ENCODE measurements around the gene TSPAN6. TPM values are rescaled to one million over a fixed set of nuclear protein-coding genes. Genes with fewer than 3 reads are reported as not detected.
A peak's percentile ranks its signal among the peaks of the same experiment; 100 is the strongest.

The TSPAN6 gene
- total and polyA plus RNA-seq, 2 donors (not counting 1 experiment from before 2014, with no cell fraction given): 29.2 to 34.1 TPM

GRCh38 chrX:100654261-100654660, 17.7 kb upstream of the TSPAN6 start:
- no peak overlapping the region for H3K4me3 ChIP-seq (replicated peaks in 1 of 4; ENCODE audit: control extremely low read depth in 1 of 4, insufficient read depth in 1 of 4, low read depth in 3 of 4, low read length in 4 of 4)
- no peak overlapping the region for H2AFZ ChIP-seq (ENCODE audit: low read length)
- no peaks in the 10 kb centered on the region for H3K79me2 ChIP-seq (ENCODE audit: control insufficient read depth, insufficient read depth, low read length)
- no peak for TF ChIP-seq EZH2 (IDR thresholded peaks at IDR 0.05; ENCODE audit: low read length, missing control alignments)
- TF ChIP-seq, protein P1, sequence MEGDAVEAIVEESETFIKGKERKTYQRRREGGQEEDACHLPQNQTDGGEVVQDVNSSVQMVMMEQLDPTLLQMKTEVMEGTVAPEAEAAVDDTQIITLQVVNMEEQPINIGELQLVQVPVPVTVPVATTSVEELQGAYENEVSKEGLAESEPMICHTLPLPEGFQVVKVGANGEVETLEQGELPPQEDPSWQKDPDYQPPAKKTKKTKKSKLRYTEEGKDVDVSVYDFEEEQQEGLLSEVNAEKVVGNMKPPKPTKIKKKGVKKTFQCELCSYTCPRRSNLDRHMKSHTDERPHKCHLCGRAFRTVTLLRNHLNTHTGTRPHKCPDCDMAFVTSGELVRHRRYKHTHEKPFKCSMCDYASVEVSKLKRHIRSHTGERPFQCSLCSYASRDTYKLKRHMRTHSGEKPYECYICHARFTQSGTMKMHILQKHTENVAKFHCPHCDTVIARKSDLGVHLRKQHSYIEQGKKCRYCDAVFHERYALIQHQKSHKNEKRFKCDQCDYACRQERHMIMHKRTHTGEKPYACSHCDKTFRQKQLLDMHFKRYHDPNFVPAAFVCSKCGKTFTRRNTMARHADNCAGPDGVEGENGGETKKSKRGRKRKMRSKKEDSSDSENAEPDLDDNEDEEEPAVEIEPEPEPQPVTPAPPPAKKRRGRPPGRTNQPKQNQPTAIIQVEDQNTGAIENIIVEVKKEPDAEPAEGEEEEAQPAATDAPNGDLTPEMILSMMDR (conservative IDR thresholded peaks at IDR 0.05 in 1 of 2, IDR thresholded peaks at IDR 0.05 in 1 of 2; ENCODE audit: low read depth in 1 of 2, low read length in 2 of 2): peak in 1 of 2 donors; percentile 25
- H3K4me2 ChIP-seq (ENCODE audit: extremely low read depth, insufficient read depth, low read length): no peak overlapping the region
- no peak overlapping the region for H3K27ac ChIP-seq (ENCODE audit: insufficient read depth, low read length)
- no peaks in the 10 kb centered on the region for H3K36me3 ChIP-seq (ENCODE audit: control insufficient read depth, insufficient read depth, low read length)
- H3K4me1 ChIP-seq (ENCODE audit: control insufficient read depth, extremely low read depth, insufficient read depth, low read length): peaks cover 11% of the 10 kb centered on the region
- no peak overlapping the region for H3K9ac ChIP-seq (ENCODE audit: insufficient read depth, low read length)
- no peaks in the 10 kb centered on the region for H4K20me1 ChIP-seq (ENCODE audit: control insufficient read depth, extremely low read depth, insufficient read depth, low read length)
- H3K27me3 ChIP-seq (ENCODE audit: control insufficient read depth, insufficient read depth, low read length): no peaks in the 10 kb centered on the region
- peak in 1 of 2 donors; percentile 58 for DNase-seq (ENCODE audit: low read depth in 2 of 2)
- H3K9me3 ChIP-seq (ENCODE audit: control insufficient read depth, insufficient read depth, low read depth, low read length): no peaks in the 10 kb centered on the region

GRCh38 chrX:100652266-100652665, 15.7 kb upstream of the TSPAN6 start:
- H3K27me3 ChIP-seq (ENCODE audit: control insufficient read depth, insufficient read depth, low read length): no peaks in the 10 kb centered on the region
- no peak overlapping the region for H2AFZ ChIP-seq (ENCODE audit: low read length)
- H3K9me3 ChIP-seq (ENCODE audit: control insufficient read depth, insufficient read depth, low read depth, low read length): no peaks in the 10 kb centered on the region
- TF ChIP-seq, protein P1 (conservative IDR thresholded peaks at IDR 0.05 in 1 of 2, IDR thresholded peaks at IDR 0.05 in 1 of 2; ENCODE audit: low read depth in 1 of 2, low read length in 2 of 2): no peak
- TF ChIP-seq EZH2 (IDR thresholded peaks at IDR 0.05; ENCODE audit: low read length, missing control alignments): no peak
- H3K4me3 ChIP-seq (replicated peaks in 1 of 4; ENCODE audit: control extremely low read depth in 1 of 4, insufficient read depth in 1 of 4, low read depth in 3 of 4, low read length in 4 of 4): no peak overlapping the region
- no peaks in the 10 kb centered on the region for H4K20me1 ChIP-seq (ENCODE audit: control insufficient read depth, extremely low read depth, insufficient read depth, low read length)
- H3K79me2 ChIP-seq (ENCODE audit: control insufficient read depth, insufficient read depth, low read length): no peaks in the 10 kb centered on the region
- H3K27ac ChIP-seq (ENCODE audit: insufficient read depth, low read length): no peak overlapping the region
- peaks cover 21% of the 10 kb centered on the region for H3K4me1 ChIP-seq (ENCODE audit: control insufficient read depth, extremely low read depth, insufficient read depth, low read length)
- no peak overlapping the region for H3K4me2 ChIP-seq (ENCODE audit: extremely low read depth, insufficient read depth, low read length)
- no peaks in the 10 kb centered on the region for H3K36me3 ChIP-seq (ENCODE audit: control insufficient read depth, insufficient read depth, low read length)
- no peak for DNase-seq (ENCODE audit: low read depth in 2 of 2)
- H3K9ac ChIP-seq (ENCODE audit: insufficient read depth, low read length): no peak overlapping the region

DNA sequence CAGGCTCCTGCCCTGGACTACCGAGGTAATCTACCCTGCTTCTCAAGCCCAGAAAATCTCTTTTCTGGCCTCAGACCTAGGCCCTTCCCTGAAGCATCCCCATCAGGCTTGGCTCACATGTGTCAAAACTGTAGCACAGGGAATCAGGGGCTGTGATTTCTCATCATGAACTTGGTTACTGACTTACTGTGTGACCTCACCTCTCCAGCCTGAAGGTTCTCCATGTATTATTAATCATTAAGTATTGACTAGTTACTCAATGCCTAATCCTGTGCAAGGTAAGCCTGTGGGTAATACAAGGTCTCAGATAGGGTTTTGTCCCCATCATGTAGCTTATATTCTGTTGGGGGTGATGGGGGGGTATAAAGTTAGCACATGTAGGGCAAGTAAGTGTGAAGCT, 14.2 kb upstream of the TSPAN6 start:
- Histone ChIP-seq H3K36me3 (ENCODE audit: control insufficient read depth, insufficient read depth, low read length) (no peaks in the 10 kb centered on the region), H3K4me3 (replicated peaks in 1 of 4; ENCODE audit: control extremely low read depth in 1 of 4, insufficient read depth in 1 of 4, low read depth in 3 of 4, low read length in 4 of 4) (no peak overlapping the region), H3K9me3 (ENCODE audit: control insufficient read depth, insufficient read depth, low read depth, low read length) (no peaks in the 10 kb centered on the region), H2AFZ (ENCODE audit: low read length) (no peak overlapping the region), H4K20me1 (ENCODE audit: control insufficient read depth, extremely low read depth, insufficient read depth, low read length) (no peaks in the 10 kb centered on the region), H3K79me2 (ENCODE audit: control insufficient read depth, insufficient read depth, low read length) (peaks cover 2% of the 10 kb centered on the region), H3K27me3 (ENCODE audit: control insufficient read depth, insufficient read depth, low read length) (no peaks in the 10 kb centered on the region), H3K27ac (ENCODE audit: insufficient read depth, low read length) (peak overlapping the region; percentile 94), H3K9ac (ENCODE audit: insufficient read depth, low read length) (no peak overlapping the region), H3K4me1 (ENCODE audit: control insufficient read depth, extremely low read depth, insufficient read depth, low read length) (peaks cover 28% of the 10 kb centered on the region), H3K4me2 (ENCODE audit: extremely low read depth, insufficient read depth, low read length) (no peak overlapping the region)
- no peak for DNase-seq (ENCODE audit: low read depth in 2 of 2)
- TF ChIP-seq, protein P1 (conservative IDR thresholded peaks at IDR 0.05 in 1 of 2, IDR thresholded peaks at IDR 0.05 in 1 of 2; ENCODE audit: low read depth in 1 of 2, low read length in 2 of 2): no peak
- no peak for TF ChIP-seq EZH2 (IDR thresholded peaks at IDR 0.05; ENCODE audit: low read length, missing control alignments)
